RPMI7951 (cell line): Measurements from ENCODE around the gene ADIPOR2. TPM values are rescaled to one million over a fixed set of nuclear protein-coding genes. Genes with fewer than 3 reads are reported as not detected.

Experiments
- DNase-seq: peaks from one replicate; pipeline ENCODE4 v3.0.0-alpha.2; 2012; ENCODE audit warnings: low read depth
- total RNA-seq: library from RNA; depleted of rRNA; stranded (reverse); fragments of >200 nt; shearing (Covaris generic); gene quantifications from 2 replicates; pipeline ENCODE4 v1.2.3, GENCODE V29; 2014; rRNA removed

Gene ADIPOR2
- total RNA-seq, 1 experiment from 2014 or later = 23.8 TPM

- DNase-seq = no peak
Observed at GRCh38 chr12:1830401-1830845, 139.6 kb downstream of the ADIPOR2 start.

GRCh38 chr12:1830981-1831963 is 140.4 kb downstream of the ADIPOR2 start:
- DNase-seq = peak; percentile 45

- no peak for DNase-seq
Observed at GRCh38 chr12:1832801-1833595, 142.1 kb downstream of the ADIPOR2 start.

GRCh38 chr12:1833596-1834028 is 142.7 kb downstream of the ADIPOR2 start:
- no peak for DNase-seq

- no peak for DNase-seq
Observed at GRCh38 chr12:1834186-1834925, 143.5 kb downstream of the ADIPOR2 start.

GRCh38 chr12:1835211-1836131 is 144.6 kb downstream of the ADIPOR2 start:
- DNase-seq = no peak

GRCh38 chr12:1836241-1836803 is 145.5 kb downstream of the ADIPOR2 start:
- DNase-seq = no peak

GRCh38 chr12:1836854-1837421 is 146.1 kb downstream of the ADIPOR2 start:
- no peak for DNase-seq

GRCh38 chr12:1837541-1838204 is 146.8 kb downstream of the ADIPOR2 start:
- peak; percentile 40 for DNase-seq

Other genes with a start within 250 kb of the ADIPOR2 start
- gene FBXL14, start 96.5 kb upstream of the ADIPOR2 start, total RNA-seq = 4.0 and 5.6 TPM in 2 replicates
- gene WNT5B, start 61.8 kb upstream of the ADIPOR2 start, total RNA-seq = 42.9 and 57.9 TPM in 2 replicates
- not detected in 2 replicates for gene LRTM2, start 129.5 kb downstream of the ADIPOR2 start, total RNA-seq
- 0.24 TPM in 1 of 2 replicates, not detected in the other for gene CACNA2D4, start 227.6 kb downstream of the ADIPOR2 start, total RNA-seq